Activated CD4-positive, CD25-positive, alpha-beta regulatory T cell treated with anti-CD3 and anti-CD28 coated beads, Interleukin-2, amount 50 U/mL, for 72 hours (primary cell): ENCODE measurements around the gene ELAVL1.
"Not testable (repeated sequence)": the region's sequence is repeated elsewhere in the genome, so short reads cannot be mapped to it uniquely, and the experiment has no call there.

Experiments used
- DNase-seq: peaks from one replicate; pipeline ENCODE4 v3.0.0; 2021

Gene ELAVL1

GRCh38 chr19:7968008-7968795, 37.2 kb downstream of the ELAVL1 start:
- no peak for DNase-seq

- DNase-seq, result no peak
Measured at GRCh38 chr19:7965921-7966665, 39.3 kb downstream of the ELAVL1 start.

GRCh38 chr19:7965259-7965841, 40.1 kb downstream of the ELAVL1 start:
- no peak for DNase-seq

GRCh38 chr19:7963566-7963965, 41.9 kb downstream of the ELAVL1 start:
- no peak for DNase-seq

GRCh38 chr19:7962644-7963268, 42.7 kb downstream of the ELAVL1 start:
- DNase-seq, result no peak

GRCh38 chr19:7961920-7962626, 43.4 kb downstream of the ELAVL1 start:
- DNase-seq, result no peak

GRCh38 chr19:7961082-7961481, 44.4 kb downstream of the ELAVL1 start:
- not testable (repeated sequence) for DNase-seq

- no peak for DNase-seq
Measured at GRCh38 chr19:7959211-7959610, 46.2 kb downstream of the ELAVL1 start.

GRCh38 chr19:7955696-7956095, 49.7 kb downstream of the ELAVL1 start:
- no peak for DNase-seq

GRCh38 chr19:7953576-7953975, 51.9 kb downstream of the ELAVL1 start:
- DNase-seq, result no peak

- DNase-seq, result no peak
Measured at GRCh38 chr19:7953060-7953459, 52.4 kb downstream of the ELAVL1 start.

- DNase-seq, result no peak
Measured at GRCh38 chr19:7947939-7948338, 57.5 kb downstream of the ELAVL1 start.

- peak; percentile 83 for DNase-seq
Measured at GRCh38 chr19:7944177-7944761, 61.2 kb downstream of the ELAVL1 start.

GRCh38 chr19:7943444-7944176, 61.8 kb downstream of the ELAVL1 start, which contains the start of gene TIMM44:
TIMM44 (minus strand) TSS chr19:7943666; CDS start chr19:7943651, 15 bp downstream.
- DNase-seq, result peak; percentile 98

- no peak for DNase-seq
Measured at GRCh38 chr19:7942981-7943443, 62.4 kb downstream of the ELAVL1 start.

GRCh38 chr19:7941895-7942596, 63.4 kb downstream of the ELAVL1 start:
- DNase-seq, result no peak

GRCh38 chr19:7940841-7941240, 64.6 kb downstream of the ELAVL1 start:
- no peak for DNase-seq

- no peak for DNase-seq
Measured at GRCh38 chr19:7934766-7935165, 70.7 kb downstream of the ELAVL1 start.

GRCh38 chr19:7933828-7934725, 71.4 kb downstream of the ELAVL1 start:
- DNase-seq, result no peak

GRCh38 chr19:7933411-7933810, 72.0 kb downstream of the ELAVL1 start:
- DNase-seq, result no peak
